HepG2 (cell line): ENCODE results near the gene MSANTD1. TPM values are rescaled to one million over a fixed set of nuclear protein-coding genes. Genes with fewer than 3 reads are reported as not detected.

Experiments used
- ATAC-seq: fragments of 200-7000 bp; cut with Tn5 transposase; 3 replicates; pipeline ENCODE4 v1.9.1; 2020; ENCODE audit warnings: mild to moderate bottlenecking, moderate library complexity
- BruUV-seq: library from RNA; stranded (reverse); fragments of 400-500 nt; replicated peaks from 2 replicates; lab custom pipeline; 2021; lab: Mats Ljungman, UMichigan
- CTCF ChIA-PET: fragments of 300-600 bp; formaldehyde crosslinking; extraction: SDS; loops from one replicate; lab custom pipeline; 2021; ENCODE audit warnings: low total read pairs, inconsistent platforms, low intra/inter-chr PET ratio; lab: Yijun Ruan, JAX
- POLR2A ChIA-PET: fragments of 350-600 bp; sonication (Branson Sonifier 250); formaldehyde crosslinking; loops from one replicate; lab custom pipeline; 2020; ENCODE audit warnings: antibody characterized with exemption, inconsistent platforms; lab: Yijun Ruan, JAX
- DNase-seq: peaks from one replicate; pipeline ENCODE4 v3.0.0-alpha.2; 2015; ENCODE audit warnings: low spot score
- FAIRE-seq: peaks from 3 replicates; lab custom pipeline; 2011; peaks lifted over from hg19 to GRCh38; lab: Jason Lieb, UNC
- H2AFZ ChIP-seq: one replicate; pipeline ENCODE4 v1.6.1; 2011; ENCODE audit warnings: low read length, inconsistent platforms
- H3K27ac ChIP-seq: fragments of 300-600 bp; 3 replicates; pipeline ENCODE4 v1.8.0; 2011; ENCODE audit warnings: mixed run types, mild to moderate bottlenecking, mixed read lengths, low read length, inconsistent platforms; ENCODE audit not compliant: insufficient read depth; ENCODE audit errors: extremely low read length
- H3K27me3 ChIP-seq, 2 experiments: fragments of 200-600 bp in 1 of 2; 2 replicates in 1 of 2; 3 replicates in 1 of 2; pipeline versions ENCODE4 v1.6.0 to v1.8.0; 2011; ENCODE audit warnings: low read length in 2 of 2, mild to moderate bottlenecking in 2 of 2, moderate library complexity in 2 of 2, inconsistent platforms in 1 of 2; ENCODE audit not compliant: insufficient read depth in 2 of 2, control insufficient read depth in 1 of 2
- H3K36me3 ChIP-seq, 2 experiments: fragments of 200-600 bp in 1 of 2; replicated peaks in 1 of 2; 2 replicates in 1 of 2; 3 replicates in 1 of 2; pipeline versions ENCODE4 v1.5.1 to v1.8.0; 2011; ENCODE audit warnings: low read length in 2 of 2, inconsistent platforms in 1 of 2; ENCODE audit not compliant: insufficient read depth in 2 of 2, control insufficient read depth in 1 of 2
- H3K4me1 ChIP-seq: 2 replicates; pipeline ENCODE4 v1.5.1; 2012; ENCODE audit warnings: low read length, inconsistent platforms; ENCODE audit not compliant: insufficient read depth
- H3K4me2 ChIP-seq: 2 replicates; pipeline ENCODE4 v1.6.0; 2011; ENCODE audit warnings: low read depth, low read length, inconsistent platforms
- H3K4me3 ChIP-seq, 3 experiments: fragments of 200-600 bp in 1 of 3; sonication (generic), shearing (Covaris generic) in 1 of 3; replicated peaks in 1 of 3; 2 replicates each; pipeline ENCODE4 v1.5.1; 2011 to 2016; ENCODE audit warnings: low read length in 3 of 3, inconsistent platforms in 2 of 3, low read depth in 2 of 3, mild to moderate bottlenecking in 2 of 3, control low read depth in 1 of 3, mixed read lengths in 1 of 3; ENCODE audit not compliant: insufficient read depth in 1 of 3
- H3K79me2 ChIP-seq: one replicate; pipeline ENCODE4 v1.6.1; 2011; ENCODE audit warnings: low read length, inconsistent platforms; ENCODE audit not compliant: insufficient read depth
- H3K9ac ChIP-seq: 2 replicates; pipeline ENCODE4 v1.6.0; 2011; ENCODE audit warnings: mild to moderate bottlenecking, low read depth, low read length, inconsistent platforms; ENCODE audit not compliant: insufficient read depth
- H3K9me3 ChIP-seq: 2 replicates; pipeline ENCODE4 v1.5.1; 2012; ENCODE audit warnings: mild to moderate bottlenecking, low read length
- H4K20me1 ChIP-seq: 2 replicates; pipeline ENCODE4 v1.6.0; 2011; ENCODE audit warnings: inconsistent platforms, mild to moderate bottlenecking, low read length, moderate library complexity; ENCODE audit not compliant: insufficient read depth
- ATF6 ChIP-seq: sonication (generic); formaldehyde crosslinking; conservative IDR thresholded peaks from 2 replicates; pipeline ENCODE4 v1.4.0; 2020; ENCODE audit warnings: missing genetic modification reagents
- DPF2 ChIP-seq: sonication (generic); formaldehyde crosslinking; IDR thresholded peaks from 2 replicates; pipeline ENCODE4 v1.4.0; 2020; ENCODE audit warnings: mild to moderate bottlenecking, low read depth, missing genetic modification reagents, borderline replicate concordance
- ETV5 ChIP-seq: IDR thresholded peaks from 2 replicates; pipeline ENCODE4 v1.6.1; 2018; ENCODE audit warnings: missing biosample characterization, missing genetic modification reagents, inconsistent platforms, borderline replicate concordance
- FOSL2 ChIP-seq: sonication (generic); formaldehyde crosslinking; IDR thresholded peaks from 2 replicates; pipeline ENCODE4 v1.4.0; 2020; ENCODE audit warnings: missing genetic modification reagents
- RBM22 ChIP-seq: fragments of 200-400 bp; formaldehyde crosslinking; optimal IDR thresholded peaks from 2 replicates; pipeline ENCODE3; 2017; ENCODE audit warnings: mild to moderate bottlenecking, low read length, moderate library complexity
- SMYD3 ChIP-seq: sonication (generic); formaldehyde crosslinking; IDR thresholded peaks from 2 replicates; pipeline ENCODE4 v1.8.1; 2023; ENCODE audit warnings: mild to moderate bottlenecking, missing genetic modification reagents
- ZBTB25 ChIP-seq: IDR thresholded peaks from 2 replicates; pipeline ENCODE4 v1.6.1; 2018; ENCODE audit warnings: missing genetic modification reagents
- ZNF672 ChIP-seq: sonication (generic); formaldehyde crosslinking; IDR thresholded peaks from 2 replicates; pipeline ENCODE4 v1.8.1; 2022; ENCODE audit warnings: missing genetic modification reagents
- ZSCAN20 ChIP-seq: sonication (generic); formaldehyde crosslinking; IDR thresholded peaks from 2 replicates; pipeline ENCODE4 v1.4.0; 2020; ENCODE audit warnings: missing genetic modification reagents, mild to moderate bottlenecking, borderline replicate concordance
- WGBS: methylation state at CpG from one replicate; pipeline ENCODE4 v1.1.6; 2017; ENCODE audit warnings: low lambda C conversion rate; 5-methylcytosine and 5-hydroxymethylcytosine counted together
- in situ Hi-C: cut with HindIII; loops from 2 replicates; pipeline ENCODE4 v1.10.0; 2017; ENCODE audit warnings: low pct_unique_long_range_greater_than_20kb; ENCODE audit not compliant: extremely low pct_ligation_motif_present
- intact Hi-C: fragments of 100-400 bp; cut with micrococcal nuclease; formaldehyde crosslinking; loops from one replicate; pipeline ENCODE4 v1.10.0; 2022; ENCODE audit not compliant: unreplicated experiment
- polyA plus RNA-seq, 8 experiments: library from polyadenylated mRNA; depleted of rRNA in 3 of 8; stranded (reverse) in 7 of 8; unstranded in 1 of 8; fragments of >200 nt; fragmentation: Illumina TruSeq in 4 of 8; extraction: Trizol in 4 of 8; gene quantifications; 2 replicates each; pipeline versions ENCODE4 v1.2.1 to v1.2.3, GENCODE V29; 2011 to 2016; ENCODE audit warnings: low read depth in 4 of 8, missing spikeins in 1 of 8, mixed read lengths in 1 of 8; ENCODE audit not compliant: insufficient read depth in 1 of 8
- total RNA-seq, 5 experiments: library from RNA; depleted of rRNA; stranded (reverse); fragments of >200 nt; fragmentation: Illumina TruSeq; extraction: Trizol; gene quantifications; 2 replicates each; pipeline ENCODE4 v1.2.3, GENCODE V29; 2016; ENCODE audit warnings: low read depth in 1 of 5

MSANTD1 gene
- total and polyA plus RNA-seq, 2 of the 13 experiments (the other 11 are each of a cell fraction or from before 2014, with no cell fraction given), result 0.22 to 0.40 TPM

DNA sequence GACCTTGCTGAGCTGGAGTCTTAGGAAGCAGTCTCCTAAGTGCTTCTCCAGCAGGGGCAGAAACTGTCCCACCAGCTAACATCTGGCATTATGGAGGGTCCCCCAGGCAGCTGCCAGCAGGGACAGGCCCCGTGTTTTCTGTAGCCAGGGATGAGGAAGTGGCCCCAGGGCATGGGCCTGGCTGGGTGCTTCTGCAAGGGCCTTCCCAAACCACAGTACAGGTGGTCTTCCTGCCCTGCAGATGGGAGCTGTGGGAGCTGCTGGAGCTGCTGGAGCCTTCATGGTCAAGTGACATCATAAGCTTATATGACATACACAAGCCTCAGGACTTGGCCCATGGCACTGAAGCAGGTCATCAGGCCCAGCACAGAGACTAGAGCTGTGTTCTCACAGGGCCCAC lies 5.0 kb upstream of the MSANTD1 start:
- H2AFZ ChIP-seq, result no peak overlapping the region
- peaks cover 10 to 24% of the 10 kb centered on the region in 2 experiments; a peak in 4 of 5 replicates for H3K36me3 ChIP-seq
- H3K9ac ChIP-seq, result no peak overlapping the region
- intact Hi-C loops (no loop called here), in situ Hi-C loops (no loop called here)
- no peaks in the 10 kb centered on the region for H3K9me3 ChIP-seq
- WGBS, result no CpG with 5 or more reads among the region's 1 CpG
- peaks cover 8% of the 10 kb centered on the region for H3K4me1 ChIP-seq
- 0 out of 2 replicates have a peak, but pooled peaks cover 3% of the 10 kb centered on the region for H4K20me1 ChIP-seq
- FAIRE-seq (no peak), ATAC-seq (no peak), DNase-seq (no peak)
- CTCF ChIA-PET, result no interaction called here
- no peak overlapping the region for H3K4me3 ChIP-seq
- POLR2A ChIA-PET, result no interaction called here
- H3K79me2 ChIP-seq, result no peaks in the 10 kb centered on the region
- TF ChIP-seq ETV5, result no peak
- no peak for TF ChIP-seq SMYD3 (CRISPR knock-in tag)
- TF ChIP-seq ZBTB25 (CRISPR knock-in tag), result no peak
- no peak for TF ChIP-seq ZNF672
- peak; percentile 14 for TF ChIP-seq RBM22
- TF ChIP-seq DPF2, result no peak
- TF ChIP-seq ZSCAN20 (CRISPR knock-in tag), result no peak
- no peak for TF ChIP-seq FOSL2 (CRISPR knock-in tag)
- TF ChIP-seq ATF6 (CRISPR knock-in tag), result no peak
- no TSS peak for BruUV-seq
- no peak overlapping the region for H3K4me2 ChIP-seq
- H3K27ac ChIP-seq, result no peak overlapping the region
- H3K27me3 ChIP-seq, result no peaks in the 10 kb centered on the region
